Liver (tissue), 3 donors: Measurements from ENCODE around the gene ERGIC1.

Source experiments
- EGR1 ChIP-seq, 2 donors: IDR thresholded peaks; 2 replicates each; pipeline ENCODE4 v1.6.1; 2016 to 2018; ENCODE audit warnings: antibody characterized with exemption in 2 of 2, low read depth in 2 of 2
- FOXA1 ChIP-seq: IDR thresholded peaks from 2 replicates; pipeline ENCODE4 v1.6.1; 2016; ENCODE audit warnings: antibody characterized with exemption
- GABPA ChIP-seq, 2 donors: IDR thresholded peaks in 1 of 2; conservative IDR thresholded peaks in 1 of 2; 2 replicates each; pipeline ENCODE4 v1.6.1; 2016; ENCODE audit warnings: antibody characterized with exemption in 2 of 2, mild to moderate bottlenecking in 1 of 2, moderate library complexity in 1 of 2
- RAD21 ChIP-seq, 2 donors: IDR thresholded peaks; 2 replicates each; pipeline ENCODE4 v1.6.1; 2016; ENCODE audit warnings: antibody characterized with exemption in 2 of 2, mild to moderate bottlenecking in 2 of 2
- SP1 ChIP-seq: IDR thresholded peaks from 2 replicates; pipeline ENCODE4 v1.6.1; 2018; ENCODE audit warnings: antibody characterized with exemption, mild to moderate bottlenecking
- TAF1 ChIP-seq: conservative IDR thresholded peaks from 2 replicates; pipeline ENCODE4 v1.6.1; 2016; ENCODE audit warnings: antibody characterized with exemption, mild to moderate bottlenecking
- TF ChIP-seq, protein P1 (sequence below): IDR thresholded peaks from 2 replicates; pipeline ENCODE4 v1.6.1; 2016; ENCODE audit warnings: antibody characterized with exemption
- TF ChIP-seq, protein P2 (sequence below): fragments of 150-350 bp; IDR thresholded peaks from 2 replicates; pipeline ENCODE4 v1.5.1; 2017; ENCODE audit warnings: improper control_type of control experiment, low read depth, low read length; ENCODE audit not compliant: missing input control
- TF ChIP-seq, protein P3 (sequence below): IDR thresholded peaks from 2 replicates; pipeline ENCODE4 v1.6.1; 2016; ENCODE audit warnings: antibody characterized with exemption, mild to moderate bottlenecking
- TF ChIP-seq, protein P4 (sequence below): IDR thresholded peaks from 2 replicates; pipeline ENCODE4 v1.6.1; 2016; ENCODE audit warnings: antibody characterized with exemption
- donor health status: healthy.
- donor health status: healthy.

DNA sequence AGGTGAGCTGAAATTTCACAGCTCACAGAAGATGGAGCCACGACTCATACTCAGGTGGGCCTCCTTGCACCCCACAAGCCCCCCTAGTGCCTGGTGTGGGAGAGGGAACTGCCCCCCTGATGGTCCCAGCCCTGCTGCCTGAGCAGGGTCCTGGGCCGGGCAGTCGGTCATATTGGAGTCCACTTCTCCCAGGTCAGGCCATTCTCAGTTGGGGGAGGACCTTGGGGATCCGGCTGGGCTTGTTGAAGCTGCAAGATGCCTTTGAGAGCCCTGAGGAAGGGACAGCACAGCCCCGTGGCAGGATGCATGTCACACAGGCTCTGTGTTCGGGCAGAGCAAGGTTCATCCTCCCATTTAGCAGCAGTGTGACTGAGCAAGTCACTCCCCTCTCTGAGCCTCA, 56.6 kb downstream of the ERGIC1 start:
- TF ChIP-seq, protein P1, sequence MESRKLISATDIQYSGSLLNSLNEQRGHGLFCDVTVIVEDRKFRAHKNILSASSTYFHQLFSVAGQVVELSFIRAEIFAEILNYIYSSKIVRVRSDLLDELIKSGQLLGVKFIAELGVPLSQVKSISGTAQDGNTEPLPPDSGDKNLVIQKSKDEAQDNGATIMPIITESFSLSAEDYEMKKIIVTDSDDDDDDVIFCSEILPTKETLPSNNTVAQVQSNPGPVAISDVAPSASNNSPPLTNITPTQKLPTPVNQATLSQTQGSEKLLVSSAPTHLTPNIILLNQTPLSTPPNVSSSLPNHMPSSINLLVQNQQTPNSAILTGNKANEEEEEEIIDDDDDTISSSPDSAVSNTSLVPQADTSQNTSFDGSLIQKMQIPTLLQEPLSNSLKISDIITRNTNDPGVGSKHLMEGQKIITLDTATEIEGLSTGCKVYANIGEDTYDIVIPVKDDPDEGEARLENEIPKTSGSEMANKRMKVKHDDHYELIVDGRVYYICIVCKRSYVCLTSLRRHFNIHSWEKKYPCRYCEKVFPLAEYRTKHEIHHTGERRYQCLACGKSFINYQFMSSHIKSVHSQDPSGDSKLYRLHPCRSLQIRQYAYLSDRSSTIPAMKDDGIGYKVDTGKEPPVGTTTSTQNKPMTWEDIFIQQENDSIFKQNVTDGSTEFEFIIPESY, result no peak
- TF ChIP-seq, protein P2, sequence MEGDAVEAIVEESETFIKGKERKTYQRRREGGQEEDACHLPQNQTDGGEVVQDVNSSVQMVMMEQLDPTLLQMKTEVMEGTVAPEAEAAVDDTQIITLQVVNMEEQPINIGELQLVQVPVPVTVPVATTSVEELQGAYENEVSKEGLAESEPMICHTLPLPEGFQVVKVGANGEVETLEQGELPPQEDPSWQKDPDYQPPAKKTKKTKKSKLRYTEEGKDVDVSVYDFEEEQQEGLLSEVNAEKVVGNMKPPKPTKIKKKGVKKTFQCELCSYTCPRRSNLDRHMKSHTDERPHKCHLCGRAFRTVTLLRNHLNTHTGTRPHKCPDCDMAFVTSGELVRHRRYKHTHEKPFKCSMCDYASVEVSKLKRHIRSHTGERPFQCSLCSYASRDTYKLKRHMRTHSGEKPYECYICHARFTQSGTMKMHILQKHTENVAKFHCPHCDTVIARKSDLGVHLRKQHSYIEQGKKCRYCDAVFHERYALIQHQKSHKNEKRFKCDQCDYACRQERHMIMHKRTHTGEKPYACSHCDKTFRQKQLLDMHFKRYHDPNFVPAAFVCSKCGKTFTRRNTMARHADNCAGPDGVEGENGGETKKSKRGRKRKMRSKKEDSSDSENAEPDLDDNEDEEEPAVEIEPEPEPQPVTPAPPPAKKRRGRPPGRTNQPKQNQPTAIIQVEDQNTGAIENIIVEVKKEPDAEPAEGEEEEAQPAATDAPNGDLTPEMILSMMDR, result peak; percentile 5
- no peak for TF ChIP-seq SP1
- TF ChIP-seq, protein P3, sequence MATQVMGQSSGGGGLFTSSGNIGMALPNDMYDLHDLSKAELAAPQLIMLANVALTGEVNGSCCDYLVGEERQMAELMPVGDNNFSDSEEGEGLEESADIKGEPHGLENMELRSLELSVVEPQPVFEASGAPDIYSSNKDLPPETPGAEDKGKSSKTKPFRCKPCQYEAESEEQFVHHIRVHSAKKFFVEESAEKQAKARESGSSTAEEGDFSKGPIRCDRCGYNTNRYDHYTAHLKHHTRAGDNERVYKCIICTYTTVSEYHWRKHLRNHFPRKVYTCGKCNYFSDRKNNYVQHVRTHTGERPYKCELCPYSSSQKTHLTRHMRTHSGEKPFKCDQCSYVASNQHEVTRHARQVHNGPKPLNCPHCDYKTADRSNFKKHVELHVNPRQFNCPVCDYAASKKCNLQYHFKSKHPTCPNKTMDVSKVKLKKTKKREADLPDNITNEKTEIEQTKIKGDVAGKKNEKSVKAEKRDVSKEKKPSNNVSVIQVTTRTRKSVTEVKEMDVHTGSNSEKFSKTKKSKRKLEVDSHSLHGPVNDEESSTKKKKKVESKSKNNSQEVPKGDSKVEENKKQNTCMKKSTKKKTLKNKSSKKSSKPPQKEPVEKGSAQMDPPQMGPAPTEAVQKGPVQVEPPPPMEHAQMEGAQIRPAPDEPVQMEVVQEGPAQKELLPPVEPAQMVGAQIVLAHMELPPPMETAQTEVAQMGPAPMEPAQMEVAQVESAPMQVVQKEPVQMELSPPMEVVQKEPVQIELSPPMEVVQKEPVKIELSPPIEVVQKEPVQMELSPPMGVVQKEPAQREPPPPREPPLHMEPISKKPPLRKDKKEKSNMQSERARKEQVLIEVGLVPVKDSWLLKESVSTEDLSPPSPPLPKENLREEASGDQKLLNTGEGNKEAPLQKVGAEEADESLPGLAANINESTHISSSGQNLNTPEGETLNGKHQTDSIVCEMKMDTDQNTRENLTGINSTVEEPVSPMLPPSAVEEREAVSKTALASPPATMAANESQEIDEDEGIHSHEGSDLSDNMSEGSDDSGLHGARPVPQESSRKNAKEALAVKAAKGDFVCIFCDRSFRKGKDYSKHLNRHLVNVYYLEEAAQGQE, result no peak
- no peak for TF ChIP-seq GABPA (IDR thresholded peaks at IDR 0.05 in 1 of 2, conservative IDR thresholded peaks at IDR 0.05 in 1 of 2)
- no peak for TF ChIP-seq TAF1
- TF ChIP-seq, protein P4, sequence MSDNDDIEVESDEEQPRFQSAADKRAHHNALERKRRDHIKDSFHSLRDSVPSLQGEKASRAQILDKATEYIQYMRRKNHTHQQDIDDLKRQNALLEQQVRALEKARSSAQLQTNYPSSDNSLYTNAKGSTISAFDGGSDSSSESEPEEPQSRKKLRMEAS, result no peak
- TF ChIP-seq EGR1 (IDR thresholded peaks at IDR 0.05; ENCODE audit: low read depth in 2 of 2), result no peak
- TF ChIP-seq RAD21 (IDR thresholded peaks at IDR 0.05), result no peak
- no peak for TF ChIP-seq FOXA1
